Activated CD4-positive, alpha-beta T cell treated with anti-CD3 and anti-CD28 coated beads for 48 hours (primary cell): ENCODE data around the gene XRCC4.

Source experiments
- DNase-seq: peaks from one replicate; pipeline ENCODE4 v3.0.0-alpha.2; 2020

XRCC4 gene

GRCh38 chr5:83357621-83358231 is 280.4 kb downstream of the XRCC4 start:
- DNase-seq: no peak

DNA sequence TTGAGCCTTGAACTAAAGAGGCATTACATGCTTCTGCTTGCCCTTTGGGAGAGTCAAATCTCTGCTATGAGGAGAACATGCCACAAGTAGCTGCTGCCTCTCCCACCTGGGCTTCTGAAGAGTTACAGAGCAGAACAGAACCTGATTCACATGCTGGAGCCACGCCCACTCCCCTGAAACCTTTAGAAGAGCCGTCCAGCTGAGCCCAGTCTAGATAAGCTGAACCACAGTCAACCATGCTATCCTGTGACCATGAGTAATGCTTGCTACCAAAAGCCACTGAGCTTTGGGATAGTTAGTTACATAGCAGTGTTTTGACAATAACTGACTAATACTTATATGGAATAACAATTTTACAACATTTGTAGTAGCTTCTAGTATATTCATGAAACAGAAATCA is 283.2 kb downstream of the XRCC4 start:
- DNase-seq: no peak

DNA sequence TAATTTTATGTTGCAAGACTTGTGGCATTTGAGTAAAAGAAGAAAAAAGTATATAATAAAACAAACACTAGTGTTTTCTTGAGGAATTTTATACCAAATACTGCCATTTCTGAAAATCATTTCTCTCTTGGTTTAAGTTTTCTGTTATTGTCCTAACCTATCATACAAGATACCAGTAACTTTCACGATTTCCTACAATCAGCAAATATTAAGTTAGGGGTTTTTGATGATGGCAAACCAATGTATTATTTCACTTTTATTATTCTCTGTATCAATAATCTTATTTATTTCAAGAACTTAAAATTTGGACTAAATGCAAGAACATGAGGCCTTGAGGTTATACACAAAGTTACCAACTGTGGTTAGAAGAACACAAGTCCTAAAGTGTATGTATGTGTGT is 285.2 kb downstream of the XRCC4 start:
- no peak for DNase-seq

DNA sequence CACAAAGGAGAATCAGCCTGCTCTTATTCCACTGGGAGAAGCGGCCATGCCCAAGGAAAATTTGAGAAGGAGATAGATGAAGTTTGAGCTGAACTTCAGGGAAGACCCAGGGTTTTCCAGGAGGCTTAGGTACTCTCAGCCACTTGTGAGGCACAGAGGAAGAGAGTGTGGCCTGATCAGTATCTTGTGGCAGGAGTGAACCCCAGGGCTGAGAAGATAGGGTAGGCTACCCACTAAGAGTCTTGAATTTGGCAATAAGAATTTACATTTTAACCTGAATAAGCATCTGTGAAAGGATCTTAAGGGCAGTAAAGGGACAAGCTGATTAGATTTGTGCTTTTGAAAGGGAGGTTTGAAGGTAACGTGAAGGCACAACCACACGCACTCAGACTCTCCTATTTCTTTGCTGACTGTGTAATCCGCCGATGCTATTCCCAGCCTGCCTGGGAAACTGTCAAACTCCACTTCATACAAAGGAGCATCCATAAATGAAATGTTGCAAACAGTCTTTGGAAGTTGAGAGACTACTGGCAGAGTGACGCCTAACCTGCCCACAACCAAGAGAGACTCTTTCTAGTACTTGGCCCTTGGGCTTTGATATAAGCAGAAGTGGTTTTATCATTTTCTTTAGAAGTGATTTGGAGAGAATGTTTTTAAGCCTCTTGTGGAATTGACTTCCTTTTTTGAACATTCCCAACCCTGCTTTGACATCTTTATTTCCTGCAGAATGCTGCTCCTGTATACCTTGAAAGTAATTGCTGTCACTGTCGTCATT is 286.0 kb downstream of the XRCC4 start:
- no peak for DNase-seq

GRCh38 chr5:83363886-83364275 is 286.5 kb downstream of the XRCC4 start:
- DNase-seq: no peak

GRCh38 chr5:83364312-83365299 is 287.3 kb downstream of the XRCC4 start:
- no peak for DNase-seq

DNA sequence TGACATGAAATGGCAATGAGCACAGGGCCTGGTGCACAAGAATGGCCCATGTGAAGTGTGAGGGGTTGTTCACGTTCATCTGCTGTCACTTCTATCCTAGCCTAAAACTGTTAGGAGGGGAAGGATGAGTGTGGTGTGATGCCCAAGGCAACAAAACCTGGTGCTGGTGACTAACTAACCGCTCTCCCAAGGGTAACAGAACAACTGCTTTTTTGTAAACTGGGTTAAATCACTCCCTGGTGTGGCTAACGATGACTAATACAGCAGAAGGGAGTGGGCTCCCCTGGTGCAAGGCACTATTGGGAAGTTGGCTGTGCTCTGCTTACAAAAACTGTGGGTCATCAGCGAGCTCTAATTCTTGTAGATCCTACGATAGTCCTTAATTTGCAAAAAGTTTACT is 291.0 kb downstream of the XRCC4 start:
- DNase-seq: no peak

DNA sequence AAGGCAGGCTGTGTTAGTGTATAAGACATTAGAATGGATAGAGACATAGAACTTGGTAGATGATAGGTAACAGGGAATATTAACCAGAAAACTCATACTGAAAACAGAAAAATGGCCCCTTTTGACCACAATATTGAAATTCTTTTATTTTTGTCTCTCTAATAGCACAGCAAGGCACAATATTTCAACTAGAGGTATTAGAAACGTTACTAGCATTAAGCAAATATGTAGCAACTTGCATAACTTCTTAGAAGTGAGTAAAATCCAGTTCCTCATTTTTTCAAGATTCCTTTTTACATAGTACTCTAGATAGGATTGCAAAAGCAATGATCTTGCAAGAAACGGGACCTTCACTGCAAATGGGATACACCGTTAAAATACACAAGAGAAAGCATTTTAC is 291.5 kb downstream of the XRCC4 start:
- no peak for DNase-seq

DNA sequence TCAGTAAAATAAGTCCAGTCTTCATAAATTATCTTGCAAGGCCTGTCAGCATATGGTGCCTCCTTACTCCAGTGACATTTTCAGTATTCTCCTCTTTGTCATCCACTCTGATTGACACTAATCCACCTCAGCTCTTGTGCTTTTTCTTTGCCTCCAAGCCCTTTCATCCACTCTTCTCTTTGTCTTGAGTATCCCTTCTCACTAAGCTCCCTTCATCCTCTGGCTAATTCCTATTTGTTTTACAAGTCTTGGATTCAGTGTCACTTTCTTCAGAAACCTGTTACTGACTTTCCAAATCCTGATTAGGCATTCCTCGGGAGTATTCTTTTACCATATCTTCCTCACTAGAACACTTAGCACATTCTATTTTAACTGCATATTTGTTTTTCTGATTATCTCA is 293.6 kb downstream of the XRCC4 start:
- no peak for DNase-seq

DNA sequence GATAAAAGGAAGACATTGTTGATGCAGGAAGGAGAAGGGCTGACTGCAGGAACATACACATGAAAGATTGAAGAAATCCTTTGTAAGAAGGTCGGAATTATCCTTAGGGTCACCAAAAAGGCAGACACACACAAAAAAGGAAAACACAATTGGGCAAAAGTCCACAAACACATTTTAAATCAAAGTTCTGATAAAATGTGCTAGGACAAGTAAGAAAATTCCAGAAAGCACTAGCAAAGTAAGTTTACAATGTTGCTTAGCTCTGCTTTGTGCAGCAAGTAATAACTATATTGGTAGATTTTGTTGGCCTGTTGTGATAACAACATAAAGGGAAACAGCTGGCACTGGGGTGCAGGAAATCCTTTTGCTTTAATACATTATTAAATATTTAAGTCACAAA is 294.4 kb downstream of the XRCC4 start:
- no peak for DNase-seq

DNA sequence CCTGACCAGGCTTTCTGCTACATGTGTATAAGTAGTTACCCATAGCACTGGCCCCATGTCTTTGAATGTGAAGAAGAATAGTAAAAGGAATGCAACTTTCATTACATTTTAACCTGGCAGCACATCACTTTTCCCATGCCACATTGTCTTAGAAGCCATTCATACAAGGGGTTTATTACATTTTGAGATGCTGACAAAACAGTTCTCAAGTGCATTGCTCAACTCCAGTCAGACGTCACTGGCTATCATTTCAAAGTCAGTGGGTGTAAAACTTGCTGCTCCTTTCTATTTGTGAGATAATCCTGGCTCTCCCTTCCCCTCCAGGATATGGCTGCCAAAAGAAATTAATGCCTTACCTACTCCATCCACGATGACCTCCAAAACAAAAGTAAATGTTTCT is 297.2 kb downstream of the XRCC4 start:
- no peak for DNase-seq

DNA sequence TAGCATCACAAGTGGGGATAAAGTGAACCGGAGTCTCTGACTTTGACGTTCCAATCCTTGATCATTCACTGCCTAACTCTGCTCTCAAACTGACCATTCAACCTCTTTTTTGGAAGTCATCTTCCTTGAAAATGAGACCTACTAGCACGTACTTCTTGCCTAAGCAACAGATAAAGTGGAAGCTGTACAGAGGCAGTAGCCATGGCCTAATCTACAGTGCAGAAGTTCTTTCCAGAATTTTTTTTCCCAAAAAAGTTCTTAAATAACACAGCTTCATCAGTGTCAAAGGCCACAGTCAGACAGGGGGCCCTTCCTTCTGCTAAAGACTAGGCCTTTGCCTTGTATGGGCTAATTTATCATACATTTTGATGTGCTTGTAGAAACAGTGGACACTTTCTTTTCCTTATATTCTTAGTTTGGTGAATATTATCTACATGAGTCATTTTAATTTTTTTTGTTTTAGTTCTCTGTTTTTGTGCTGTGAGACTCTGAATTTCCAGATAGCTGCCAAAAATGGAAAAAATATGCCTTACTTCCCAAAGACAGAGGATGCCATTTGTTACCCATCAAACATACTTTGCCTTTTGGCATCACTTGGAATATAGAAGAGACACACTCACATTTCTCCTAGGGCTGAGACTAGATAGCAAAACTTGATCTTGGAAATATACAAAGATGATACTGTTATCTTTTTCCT is 297.9 kb downstream of the XRCC4 start:
- DNase-seq: no peak

DNA sequence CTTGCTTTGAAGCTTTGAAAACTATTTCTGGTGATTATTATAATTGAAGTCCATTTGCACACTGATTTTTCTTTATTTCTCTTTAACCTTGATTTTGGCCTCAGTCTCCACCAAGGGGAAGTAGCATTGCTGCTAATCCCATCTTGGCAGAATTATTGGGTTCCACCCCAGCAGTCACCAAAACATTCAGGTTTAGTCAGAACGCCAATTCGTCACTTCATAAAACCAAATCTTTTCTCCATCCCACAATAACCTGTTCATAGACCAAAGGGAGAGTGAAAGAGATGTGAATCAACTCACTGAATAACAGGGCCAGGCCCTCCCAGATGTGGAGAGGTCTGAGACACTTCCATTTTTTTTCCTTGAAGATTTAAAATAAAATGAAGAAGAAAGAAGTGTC is 299.1 kb downstream of the XRCC4 start:
- DNase-seq: no peak

DNA sequence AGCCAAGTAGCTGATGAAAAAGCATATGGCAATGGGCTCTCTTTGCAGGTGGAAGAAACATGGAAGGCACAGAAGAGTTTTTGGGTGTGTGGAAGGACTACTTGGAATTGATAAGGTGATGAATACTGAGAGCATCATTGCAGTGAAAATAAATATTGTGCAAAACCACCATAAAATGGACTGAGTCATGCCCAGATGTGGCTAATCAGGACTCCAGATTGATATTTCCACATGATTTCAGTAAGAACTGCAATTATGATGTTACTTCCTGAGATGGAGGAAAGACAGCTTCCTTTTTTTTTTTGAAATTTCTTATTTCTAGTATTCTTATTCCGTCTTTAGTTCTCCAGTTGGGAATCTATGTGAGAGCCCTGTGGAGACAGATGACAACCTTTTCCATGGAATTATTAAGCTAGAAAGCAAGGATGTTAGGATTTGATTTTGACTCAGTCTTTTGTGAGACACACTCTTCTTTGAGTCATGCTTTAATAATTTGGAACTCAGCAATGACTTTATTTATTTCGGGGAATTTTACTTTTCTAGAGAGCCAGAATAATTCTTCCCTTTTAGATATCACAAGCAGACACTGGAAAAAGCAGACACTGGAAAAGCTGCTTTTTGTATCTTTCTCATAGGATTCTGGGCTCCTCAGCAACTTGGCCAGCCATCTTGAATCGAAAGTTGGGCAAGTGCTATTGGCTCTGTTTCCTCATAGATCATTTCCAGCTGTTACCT is 300.0 kb downstream of the XRCC4 start:
- DNase-seq: no peak

DNA sequence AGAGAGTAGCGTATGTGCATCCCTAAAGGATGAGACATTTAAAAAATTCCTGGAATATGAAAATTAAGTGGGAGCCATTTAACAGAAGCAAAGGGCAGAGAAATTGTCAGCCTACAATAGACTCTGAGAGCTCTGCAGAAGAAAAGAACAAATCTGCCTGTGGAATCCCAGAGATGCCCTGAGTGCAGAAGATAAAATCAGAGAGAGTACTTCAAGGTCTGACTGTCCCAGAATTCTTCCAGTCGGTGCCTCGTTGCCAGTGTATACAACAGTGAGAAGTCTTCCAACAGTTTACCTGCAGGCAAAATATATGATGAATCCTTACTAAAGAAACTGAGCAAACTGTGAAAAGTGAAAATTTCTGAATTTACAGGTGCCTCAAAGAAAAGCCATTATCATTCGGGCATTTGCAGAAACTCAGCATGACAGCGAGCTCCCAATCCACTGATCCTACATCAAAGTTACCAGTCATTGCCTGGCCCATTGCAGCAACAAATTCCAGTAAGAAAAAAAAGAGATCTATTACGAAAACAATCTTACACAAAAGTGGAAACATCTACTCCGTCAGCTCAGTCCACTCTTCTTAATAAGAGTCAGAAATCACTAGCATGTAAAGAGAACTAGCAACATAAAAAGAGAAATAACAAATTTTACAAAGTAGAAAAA is 301.4 kb downstream of the XRCC4 start:
- no peak for DNase-seq

- DNase-seq: no peak
These were observed 308.5 kb downstream of the XRCC4 start for GRCh38 chr5:83385812-83386211.

- no peak for DNase-seq
These were observed 309.7 kb downstream of the XRCC4 start for GRCh38 chr5:83387041-83387440.

DNA sequence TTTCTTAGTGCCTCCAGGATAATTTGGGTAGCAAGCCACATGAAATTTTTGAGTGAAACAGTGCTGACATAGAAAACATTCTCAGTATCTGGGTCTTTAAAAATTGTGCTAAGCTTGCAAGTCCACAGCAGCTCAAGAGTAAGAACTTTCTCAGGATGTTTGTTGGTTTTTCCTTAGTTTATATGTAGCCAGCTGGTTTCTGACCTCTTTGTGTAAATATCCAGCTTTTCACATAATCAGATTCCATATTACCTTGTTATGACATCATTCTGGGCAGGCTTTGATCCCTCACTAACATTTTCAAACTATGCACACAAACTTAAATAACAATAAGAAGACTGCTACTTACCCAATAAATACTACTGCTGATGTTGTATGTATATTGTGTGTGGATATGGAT is 311.3 kb downstream of the XRCC4 start:
- no peak for DNase-seq

DNA sequence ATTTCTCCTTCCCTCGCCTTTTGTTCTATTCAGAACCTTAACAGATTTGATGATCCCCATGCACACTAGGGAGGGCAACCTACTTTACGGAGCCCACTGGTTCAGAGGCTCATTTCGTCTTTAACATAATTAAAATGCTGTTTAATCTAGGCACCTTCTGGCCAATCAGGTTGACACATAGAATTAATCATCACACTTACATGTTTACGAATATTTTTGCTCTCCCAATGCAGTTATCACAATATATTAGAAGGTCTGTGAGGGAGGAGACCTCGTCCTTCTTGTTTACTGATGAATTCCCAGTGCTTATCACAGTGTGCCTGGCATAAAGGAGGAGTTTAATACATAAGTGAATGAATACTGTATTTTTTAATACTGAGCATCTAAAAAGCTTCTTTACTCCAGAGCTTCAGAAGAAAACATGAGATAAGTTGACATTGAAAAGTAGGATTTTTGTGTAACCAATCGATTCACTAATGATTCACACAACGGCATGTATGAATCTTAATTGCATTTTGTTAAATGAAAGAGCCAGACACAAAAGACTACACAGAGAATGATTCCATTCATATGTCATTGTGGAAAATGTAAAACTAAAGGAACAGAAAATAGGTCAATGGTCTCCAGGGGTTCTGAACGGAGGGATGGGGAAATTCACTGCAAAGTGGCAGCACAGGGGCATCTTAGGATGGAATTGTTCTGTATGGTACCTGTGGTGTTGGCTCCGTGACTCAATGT is 315.6 kb downstream of the XRCC4 start:
- no peak for DNase-seq

GRCh38 chr5:83393504-83393866 is 316.1 kb downstream of the XRCC4 start:
- no peak for DNase-seq

DNA sequence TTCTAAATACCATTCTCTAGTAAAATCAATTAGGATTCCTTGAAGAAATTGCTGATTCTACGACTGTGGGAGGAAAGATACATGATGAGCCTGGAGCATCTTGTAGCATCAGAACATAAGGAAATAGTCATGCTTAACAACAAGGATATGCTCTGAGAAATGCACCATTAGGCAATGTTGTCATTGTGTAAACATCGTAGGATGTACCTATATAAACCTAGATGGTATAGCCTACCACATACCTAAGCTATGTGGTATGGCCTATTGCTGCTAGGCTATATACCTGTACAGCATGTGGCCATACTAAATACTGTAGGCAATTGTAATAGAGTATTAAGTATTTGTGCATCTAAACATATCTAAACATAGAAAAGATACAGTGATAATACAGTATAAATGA is 316.8 kb downstream of the XRCC4 start:
- DNase-seq: no peak
